RKO (cell line): ENCODE measurements around the gene MECR.

Experiments used
- DNase-seq: peaks from one replicate; pipeline ENCODE4 v3.0.0-alpha.2; 2016; ENCODE audit warnings: low spot score

The MECR gene

DNA sequence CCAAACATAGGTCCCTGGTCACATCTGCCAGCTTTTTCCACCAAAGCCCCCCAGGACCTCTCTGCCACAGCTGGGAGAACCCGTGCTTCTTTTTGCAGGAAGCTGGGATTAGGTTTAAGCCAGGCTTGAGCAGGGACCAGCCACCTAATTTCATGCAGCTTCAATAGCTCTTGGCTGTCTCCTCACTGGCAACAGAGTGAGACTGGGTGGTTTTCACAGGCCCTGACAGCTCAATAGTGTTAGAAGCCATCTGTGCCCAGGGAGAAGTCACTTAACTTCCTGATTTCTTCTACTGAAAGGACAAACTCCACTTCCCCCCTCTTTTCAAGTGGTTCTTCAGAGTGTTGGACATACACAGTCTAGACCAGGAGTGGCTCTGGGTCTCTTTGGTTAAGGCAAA is 28.7 kb downstream of the MECR start:
- DNase-seq: no peak

DNA sequence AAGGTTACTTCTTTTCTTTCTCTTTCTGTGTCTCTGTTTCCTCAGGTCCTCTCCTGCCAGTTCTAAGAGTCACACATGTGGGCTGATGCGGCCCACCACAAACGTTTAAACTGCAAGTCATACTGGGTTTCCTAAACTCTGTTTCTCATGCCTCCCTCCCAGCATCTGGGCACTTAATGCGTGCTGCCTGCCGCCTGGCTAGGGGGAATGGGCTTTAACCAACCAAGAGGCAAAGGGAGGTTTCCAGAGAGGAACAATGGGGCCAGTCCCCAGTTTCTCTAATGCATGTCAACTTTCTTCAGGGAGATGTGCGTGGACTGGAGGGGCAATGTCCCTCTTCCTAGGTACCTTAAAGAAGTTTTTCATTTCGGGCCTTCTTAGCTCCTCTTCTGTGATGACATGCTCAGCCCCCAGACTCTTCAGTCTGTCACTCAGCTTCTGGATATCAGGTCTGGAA is 29.1 kb downstream of the MECR start:
- DNase-seq: no peak

DNA sequence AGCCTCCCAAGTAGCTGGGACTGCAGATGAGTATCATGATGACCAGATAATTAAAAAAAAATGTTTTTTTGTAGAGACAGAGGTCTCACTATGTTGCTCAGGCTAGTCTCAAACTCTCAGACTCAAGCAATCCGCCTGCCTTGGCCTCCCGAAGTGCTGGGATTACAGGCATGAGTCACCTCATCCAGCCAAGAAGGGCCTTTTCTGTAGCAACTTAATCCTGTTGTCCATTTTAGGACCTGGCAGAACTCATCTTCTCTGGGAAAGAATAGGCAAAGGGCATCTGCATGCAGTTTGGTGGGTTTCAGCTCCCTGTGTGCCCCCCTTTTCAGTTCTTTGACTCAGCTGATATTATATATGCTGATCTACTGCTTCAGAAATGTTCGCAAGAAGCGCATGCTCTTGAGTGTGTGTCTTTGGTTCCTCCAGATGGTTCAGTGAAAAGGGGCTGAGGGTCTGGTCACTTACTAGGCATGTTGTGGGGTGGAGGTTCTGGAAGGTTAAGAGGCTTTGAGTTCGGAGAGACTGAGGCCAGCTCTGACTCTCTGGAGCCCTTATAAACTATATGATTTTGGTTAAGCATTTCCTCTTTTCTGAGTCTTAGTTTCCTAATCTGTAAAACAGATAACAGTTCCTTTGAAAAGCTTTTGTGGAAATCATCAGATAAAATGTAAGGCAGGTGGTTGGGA is 29.7 kb downstream of the MECR start:
- no peak for DNase-seq

DNA sequence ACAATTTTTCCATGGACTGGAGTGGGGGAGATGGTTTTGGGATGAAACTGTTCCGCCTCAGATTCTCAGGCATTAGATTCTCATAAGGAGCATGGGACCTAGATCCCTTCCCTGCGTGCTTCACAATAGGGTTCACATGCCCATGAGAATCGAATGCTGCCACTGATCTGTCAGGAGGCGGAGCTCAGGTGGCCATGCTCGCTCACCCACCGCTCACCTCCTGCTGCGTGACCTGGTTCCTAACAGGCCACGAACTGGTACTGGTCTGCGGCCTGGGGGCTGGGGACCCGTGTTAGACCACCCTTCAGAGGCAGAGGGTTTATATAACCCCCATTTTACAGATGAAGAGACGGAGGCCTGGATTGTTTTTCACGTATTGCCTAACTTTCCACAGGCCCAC is 32.7 kb downstream of the MECR start:
- no peak for DNase-seq

DNA sequence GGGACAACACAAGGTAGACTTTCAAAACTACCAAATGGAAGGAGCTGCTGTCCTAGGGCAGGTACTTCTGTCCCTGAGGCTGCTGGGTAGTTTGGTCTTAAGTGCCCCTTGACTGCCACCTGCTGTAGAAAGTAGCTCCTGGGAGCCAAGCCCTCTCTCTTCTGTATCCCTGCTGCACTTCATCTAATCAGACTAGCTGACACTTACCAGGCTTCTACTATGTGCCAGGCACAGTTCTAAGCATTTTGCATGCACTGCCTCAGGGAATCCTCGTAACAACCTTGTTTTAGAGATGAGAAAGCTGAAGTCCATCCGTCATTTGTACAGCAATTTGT is 33.2 kb downstream of the MECR start:
- peak; percentile 39 for DNase-seq

DNA sequence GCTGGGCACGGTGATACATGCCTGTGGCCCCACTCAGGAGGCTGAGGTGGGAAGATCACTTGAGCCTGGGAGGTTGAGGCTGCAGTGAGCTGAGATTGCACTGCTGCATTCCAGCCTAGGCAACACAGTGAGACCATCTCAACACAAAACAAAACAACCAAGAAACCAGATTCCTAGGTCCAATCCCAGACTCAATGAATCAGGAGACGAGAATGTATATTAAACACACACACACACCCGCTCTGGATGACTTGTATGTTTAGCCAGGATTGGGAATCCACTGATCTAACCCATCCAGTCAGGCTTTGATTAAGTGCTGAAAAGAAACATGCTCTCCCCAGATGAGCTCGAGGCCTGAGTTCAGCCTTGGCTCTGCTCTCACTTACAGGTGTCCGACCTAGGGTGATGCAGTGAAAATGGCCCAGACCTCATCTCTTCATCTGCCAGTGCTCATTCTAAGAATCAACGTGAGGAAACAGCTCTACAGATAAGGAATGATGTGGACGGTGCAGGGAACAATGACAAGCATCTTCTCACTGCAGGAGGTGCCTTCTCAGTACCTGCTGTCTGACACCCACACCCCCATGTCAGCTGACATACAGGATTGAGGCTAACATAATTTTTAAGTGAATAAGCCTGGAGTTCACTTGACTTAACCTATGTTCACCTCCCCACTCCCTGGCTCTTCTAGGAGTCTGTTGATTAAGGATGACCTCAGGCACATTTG is 33.7 kb downstream of the MECR start:
- DNase-seq: no peak

DNA sequence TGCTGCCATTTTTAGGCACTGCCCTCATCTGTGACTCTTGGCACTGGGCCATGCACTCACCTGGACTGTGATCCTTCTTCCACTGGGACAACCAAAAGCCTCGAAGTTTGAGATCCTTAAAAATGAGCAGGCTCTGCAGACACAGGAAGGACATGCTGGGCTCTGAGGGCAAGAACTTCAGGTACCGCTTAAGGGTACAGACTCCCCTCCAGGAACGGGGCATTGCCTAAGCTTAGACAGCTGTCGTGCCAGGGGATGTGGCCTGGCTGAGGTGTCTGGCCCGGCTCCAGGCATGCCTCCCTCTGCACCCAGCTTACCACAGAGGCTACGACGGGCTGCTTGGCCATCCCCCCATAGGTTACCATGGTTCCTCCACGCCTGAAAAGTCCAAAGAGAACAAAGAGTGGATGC is 34.8 kb downstream of the MECR start:
- no peak for DNase-seq

DNA sequence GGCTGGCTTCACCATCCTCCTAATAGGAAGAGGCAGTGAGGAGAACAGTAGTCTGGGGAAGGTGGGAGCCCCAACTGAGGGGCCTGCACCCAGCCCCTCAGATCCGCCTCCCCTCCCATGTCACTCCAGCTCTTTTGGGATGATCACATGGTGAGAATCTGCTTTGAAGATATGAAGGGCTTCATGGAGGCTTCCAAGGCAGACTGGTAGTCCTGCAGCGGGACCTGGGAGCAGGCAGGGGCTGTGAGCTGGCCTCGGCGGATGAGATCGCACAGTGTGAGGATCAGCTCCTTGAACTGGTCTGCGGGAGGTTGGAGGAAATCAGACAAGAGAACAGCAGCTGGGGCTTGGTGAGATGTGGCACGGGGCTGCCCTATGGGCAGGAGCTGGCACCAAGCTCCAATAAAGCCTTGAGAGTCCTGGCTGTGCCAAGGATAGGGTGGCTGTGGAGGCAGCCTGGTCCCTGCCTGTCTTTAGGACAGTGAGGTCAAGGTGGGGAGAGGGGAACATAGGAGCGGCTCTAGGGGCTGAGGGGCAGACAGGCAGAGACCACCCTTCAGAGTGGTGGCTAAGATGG is 36.8 kb downstream of the MECR start:
- no peak for DNase-seq

DNA sequence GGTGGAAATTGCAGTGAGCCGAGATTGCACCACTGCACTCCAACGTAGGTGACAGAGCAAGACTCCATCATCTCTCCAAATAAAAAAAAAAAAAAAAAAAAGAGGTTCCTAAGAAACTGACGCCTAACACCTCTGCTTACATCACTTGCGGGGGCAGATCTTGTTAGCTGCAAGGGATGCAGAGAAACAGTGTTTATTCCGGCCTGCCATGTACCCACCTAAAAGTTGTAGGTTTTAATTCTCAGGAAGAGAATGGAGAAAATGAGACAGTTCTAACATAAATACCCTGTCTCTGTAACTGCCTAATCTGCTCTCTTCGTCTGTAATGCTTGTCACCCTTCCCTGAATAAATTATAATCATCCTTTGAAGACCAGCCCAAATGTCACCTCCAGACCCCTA is 40.0 kb downstream of the MECR start:
- no peak for DNase-seq

DNA sequence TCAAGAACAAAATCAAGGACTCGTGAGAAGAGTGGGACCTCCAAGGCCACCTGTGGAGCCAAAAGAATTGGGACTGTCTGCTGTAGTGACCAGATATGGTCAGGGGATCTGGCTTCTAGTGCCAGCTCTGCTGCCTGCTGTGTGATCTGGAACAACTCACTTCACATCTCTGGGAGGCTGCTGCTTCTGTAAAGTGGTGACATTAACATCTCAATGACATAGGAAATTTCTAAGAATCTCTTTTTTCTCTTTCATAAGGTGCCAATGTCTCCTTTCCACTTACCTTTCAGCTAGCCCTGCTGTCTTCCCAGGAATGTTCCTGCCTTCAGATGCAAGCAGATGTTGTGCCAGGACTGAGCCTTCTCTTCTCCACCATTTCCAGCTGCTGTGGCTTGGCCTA is 44.0 kb downstream of the MECR start:
- DNase-seq: no peak

DNA sequence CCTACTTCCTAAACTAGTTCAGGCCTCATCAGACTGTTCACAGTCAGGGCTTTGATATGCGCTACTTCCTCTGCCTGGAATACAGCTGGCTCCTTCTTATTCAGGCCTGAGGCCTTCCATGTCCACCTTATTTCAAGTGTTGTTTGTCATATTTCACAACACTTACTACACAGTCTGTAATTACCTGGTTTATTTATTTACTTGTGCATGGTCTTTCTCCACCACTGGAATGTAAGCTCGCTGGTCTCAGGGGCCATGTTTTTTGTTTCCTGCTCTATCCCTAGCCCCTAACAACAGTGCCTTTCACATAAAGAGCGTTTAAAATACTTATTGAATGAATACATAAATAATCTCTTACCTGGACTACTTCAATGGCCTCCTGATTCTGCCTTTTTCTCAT is 44.5 kb downstream of the MECR start:
- no peak for DNase-seq

DNA sequence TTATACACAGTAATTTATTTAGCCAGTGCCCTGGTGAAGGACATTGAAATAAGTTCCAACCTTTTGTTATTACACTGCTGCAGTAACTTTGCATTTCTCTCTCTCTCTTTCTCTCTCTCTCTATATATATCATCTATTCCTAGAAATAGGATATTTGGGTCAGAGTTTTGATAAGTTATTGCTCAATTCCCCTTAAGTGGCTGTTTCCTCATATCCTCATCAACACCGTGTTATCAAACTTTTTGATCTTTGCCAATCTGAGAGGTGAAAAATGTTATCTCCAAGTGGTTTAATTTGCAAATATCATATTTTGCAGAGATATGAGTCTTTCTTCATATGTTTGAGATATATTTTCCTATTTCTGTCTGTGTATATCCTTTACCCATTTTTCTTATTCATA is 47.4 kb downstream of the MECR start:
- no peak for DNase-seq

DNA sequence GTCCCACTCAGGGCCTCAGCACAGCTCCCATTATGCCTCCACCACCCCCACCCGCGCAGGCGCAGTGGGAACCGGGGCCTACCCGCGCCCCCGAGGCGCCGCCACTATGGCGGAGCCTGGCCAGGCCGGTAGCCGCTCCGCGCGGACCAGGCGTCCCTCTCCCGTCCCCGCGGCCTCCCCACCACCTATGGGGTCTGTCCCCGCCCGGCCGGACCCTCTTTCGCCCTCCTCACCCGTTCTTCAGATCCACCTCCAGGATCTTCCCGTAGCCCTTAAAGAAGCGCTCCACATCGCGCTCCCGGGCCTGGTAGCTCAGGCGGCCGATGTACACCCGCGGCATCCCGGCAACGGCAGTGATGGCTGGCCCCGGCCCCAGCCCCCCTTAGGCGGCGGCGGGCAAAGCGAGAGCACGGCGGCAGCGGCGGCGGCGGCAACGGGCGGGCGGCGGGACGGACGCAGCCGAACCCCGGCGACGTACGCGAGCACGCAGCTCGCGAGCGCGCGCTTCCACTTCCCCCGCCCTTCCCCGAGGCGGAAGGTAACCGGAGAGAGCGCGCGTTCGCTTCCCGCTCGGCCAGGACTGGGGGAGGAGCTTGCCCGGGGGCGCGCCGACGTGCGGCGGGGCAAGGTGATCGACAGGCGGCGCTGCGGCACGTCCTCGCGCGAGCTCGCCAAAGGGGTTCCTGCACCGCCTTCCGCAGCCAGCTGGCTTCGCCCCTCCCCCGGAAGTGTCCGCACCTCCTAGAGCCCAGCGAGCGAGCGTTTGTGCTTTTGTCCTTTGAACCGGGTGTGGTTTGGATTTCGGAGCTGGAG is 49.1 kb downstream of the MECR start, which contains the start of gene SRSF4:
Gene SRSF4, minus strand, starts transcription at position 488 of the 813 bp plus-strand sequence. Its CDS starts 148 bp downstream, at position 340.
- peak; percentile 98 for DNase-seq

DNA sequence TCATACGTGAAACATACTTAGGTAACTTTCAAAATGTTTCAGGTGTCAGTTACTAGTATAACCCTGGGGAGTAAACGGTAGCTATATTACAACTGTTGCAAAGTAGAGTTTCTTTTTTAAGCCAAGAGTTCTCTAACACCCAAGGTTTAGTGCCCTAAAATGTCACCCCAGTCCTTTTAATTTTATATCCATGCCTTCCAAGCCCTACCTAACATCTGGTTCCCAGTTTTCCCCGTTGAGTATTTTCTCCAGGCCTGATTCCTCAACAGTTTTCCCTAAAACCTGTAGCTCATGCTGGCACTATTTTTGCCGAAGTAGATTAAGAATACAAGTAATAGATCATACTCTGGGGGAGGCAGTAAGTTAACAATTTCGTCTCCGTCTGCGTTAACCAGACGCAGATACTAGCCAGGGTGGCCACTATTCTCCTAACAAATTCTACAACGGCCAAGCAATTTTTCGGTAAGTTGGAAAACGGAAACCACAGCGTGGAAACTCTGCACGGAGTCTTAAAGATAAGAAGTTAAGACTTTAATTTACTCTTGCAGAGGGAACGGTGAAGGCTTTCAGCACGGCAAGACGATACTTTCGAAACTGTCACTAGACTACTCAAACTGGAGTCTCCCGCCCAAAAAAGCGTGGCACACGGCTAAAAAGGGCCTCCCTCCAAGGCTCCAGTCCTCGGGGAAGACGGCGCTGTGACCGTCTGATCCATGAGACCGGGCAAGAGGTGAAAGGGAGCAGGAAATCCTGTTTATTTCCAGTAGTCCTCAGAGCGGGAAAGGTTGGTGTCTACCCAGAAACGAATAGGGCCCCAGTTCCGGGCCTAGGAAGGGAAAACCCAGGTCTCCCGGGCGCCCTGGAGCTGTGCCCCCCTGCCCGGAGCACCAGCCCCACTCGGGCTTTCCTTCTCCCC is 50.0 kb downstream of the MECR start:
- DNase-seq: peak; percentile 15

DNA sequence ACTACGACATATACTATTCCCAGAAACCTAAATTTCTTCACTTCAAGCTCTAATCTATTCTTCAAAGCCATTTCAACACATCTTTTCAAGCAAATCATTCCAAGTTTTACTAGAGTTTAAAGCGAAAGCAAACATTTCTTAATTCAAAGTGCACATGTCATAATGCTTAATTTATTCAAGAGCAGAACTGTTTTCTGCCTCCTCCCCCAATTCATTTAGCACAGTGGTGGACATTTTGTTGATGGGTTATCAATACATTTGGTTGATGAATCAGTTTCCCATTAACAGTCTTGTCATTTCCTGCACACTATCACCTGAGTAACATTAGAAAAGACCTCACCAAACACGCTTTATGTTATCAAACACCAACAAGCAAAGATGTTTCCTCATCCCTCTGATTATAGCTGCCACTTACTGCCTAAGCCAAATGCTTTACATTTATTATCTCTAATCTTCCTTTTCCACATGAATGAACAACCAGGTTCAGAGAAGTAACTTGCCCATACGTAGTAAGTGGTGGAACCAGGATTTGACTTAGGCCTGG is 51.0 kb downstream of the MECR start:
- DNase-seq: no peak

DNA sequence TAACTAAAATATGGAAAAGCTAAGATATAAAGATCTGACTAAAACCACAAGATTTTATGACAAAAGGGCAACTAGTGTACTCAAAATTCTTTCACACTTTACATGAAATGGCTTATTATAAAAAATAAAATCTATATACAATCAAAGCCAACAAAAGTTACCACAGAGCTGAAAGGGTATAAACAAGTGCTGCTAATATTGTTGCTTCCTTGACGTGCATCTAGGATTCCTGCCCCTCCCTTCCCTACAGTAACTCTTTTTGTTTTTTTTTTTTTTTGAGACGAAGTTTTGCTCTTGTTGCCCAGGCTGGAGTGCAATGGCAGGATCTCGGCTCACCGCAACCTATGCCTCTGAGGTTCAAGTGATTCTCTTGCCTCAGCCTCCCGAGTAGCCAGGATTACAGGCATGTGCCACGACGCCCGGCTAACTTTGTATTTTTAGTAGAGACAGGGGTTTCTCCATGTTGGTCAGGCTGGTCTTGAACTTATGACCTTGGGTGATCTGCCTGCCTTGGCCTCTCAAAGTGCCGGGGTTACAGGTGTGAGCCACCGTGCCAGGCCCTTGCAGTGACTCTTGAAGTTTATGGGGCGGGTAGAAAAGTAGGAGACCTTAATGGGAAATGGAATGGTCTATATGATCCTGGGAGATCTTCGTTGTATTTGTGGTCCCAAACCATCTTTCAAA is 53.6 kb downstream of the MECR start:
- no peak for DNase-seq

DNA sequence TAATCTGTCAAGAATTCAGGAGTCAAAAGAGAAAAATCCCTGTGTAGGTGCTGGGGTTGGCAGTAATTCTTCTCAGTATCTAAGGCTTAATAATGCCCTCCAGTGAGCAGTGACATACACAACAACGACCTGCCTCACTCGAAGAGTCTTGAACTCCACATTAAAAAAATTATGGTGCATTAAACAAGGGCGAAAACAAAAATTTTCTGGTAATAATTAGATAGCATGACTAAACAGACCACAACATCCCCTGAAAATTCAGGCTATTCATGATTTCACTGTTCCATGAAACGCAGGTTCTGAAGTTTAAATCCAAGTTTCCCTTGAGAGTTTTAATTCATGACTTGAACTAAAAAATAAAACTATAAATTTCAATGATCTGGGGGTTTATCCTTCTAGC is 54.2 kb downstream of the MECR start:
- DNase-seq: no peak

DNA sequence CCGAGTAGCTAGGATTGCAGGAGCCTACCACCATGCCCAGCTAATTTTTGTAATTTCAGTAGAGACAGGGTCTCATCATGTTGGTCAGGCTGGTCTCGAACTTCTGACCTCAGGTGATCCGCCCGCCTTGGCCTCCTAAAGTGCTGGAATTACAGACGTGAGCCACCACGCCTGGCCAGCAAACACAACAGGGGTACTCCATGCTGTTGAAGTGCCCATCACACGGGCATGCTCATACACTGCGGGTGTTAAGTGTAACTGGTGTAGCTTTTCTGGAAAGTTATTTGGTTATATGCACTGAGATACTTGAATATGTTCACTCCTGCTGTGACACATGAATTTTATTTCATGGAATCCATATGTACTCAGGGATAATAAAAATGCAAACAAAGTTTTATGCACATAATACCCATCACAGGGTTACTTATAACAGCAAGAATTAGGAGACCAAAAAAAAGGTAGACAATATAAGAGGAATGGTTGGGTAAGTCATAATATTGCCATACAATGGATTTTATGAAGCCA is 58.3 kb downstream of the MECR start:
- DNase-seq: no peak

DNA sequence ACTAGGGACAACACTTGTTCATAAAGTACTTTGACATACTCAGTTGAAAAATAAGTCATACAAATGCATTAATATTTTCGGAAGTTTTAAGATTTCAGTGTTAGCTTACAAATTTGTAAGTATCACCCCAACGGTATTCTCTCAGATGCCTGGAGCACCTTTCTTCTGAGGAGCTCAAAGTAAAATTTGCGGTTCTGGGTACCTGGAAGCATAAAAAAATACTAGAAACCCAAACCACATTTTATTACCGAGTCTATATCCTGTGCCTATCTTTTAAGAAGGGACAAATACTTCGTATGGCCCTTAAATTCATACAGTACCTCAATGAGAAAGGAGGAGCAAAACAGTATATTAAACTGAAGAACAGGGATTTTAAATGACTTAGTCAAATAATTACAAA is 59.2 kb downstream of the MECR start:
- DNase-seq: no peak

DNA sequence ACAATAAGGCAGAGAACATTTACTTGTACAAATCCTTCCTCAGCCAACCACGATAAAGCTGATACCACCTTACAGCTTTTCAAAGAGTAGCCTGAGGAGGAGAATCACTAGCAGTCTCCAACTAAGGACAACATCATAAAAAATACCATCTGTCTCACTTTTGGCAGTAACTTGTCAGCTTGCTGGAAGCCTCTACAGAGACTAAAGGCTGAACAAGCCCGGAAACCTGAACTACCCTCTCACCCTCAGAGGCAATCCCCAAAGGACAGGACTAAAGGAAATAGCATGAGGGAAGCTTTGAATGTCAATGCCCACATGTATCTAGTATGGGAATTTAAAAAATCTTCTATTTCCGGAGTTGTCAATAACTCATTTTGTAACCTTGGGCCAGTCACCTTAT is 59.6 kb downstream of the MECR start:
- DNase-seq: no peak
